Lower leg skin (tissue), 3 donors: ENCODE results near the gene FAM229A.

ENCODE experiments used
- CTCF ChIP-seq, 3 donors: fragments of 450-650 bp; IDR thresholded peaks; one replicate each; pipeline ENCODE4 v1.5.1; 2016; ENCODE audit warnings: antibody characterized with exemption in 3 of 3, mild to moderate bottlenecking in 3 of 3, moderate library complexity in 2 of 3
- POLR2A ChIP-seq, 2 donors: fragments of 450-650 bp; IDR thresholded peaks; one replicate each; pipeline ENCODE4 v1.6.1; 2016 to 2017; ENCODE audit warnings: antibody characterized with exemption in 2 of 2, mild to moderate bottlenecking in 1 of 2, moderate library complexity in 1 of 2

- TF ChIP-seq CTCF (IDR thresholded peaks at IDR 0.05) (no peak), POLR2A (IDR thresholded peaks at IDR 0.05) (no peak)
Measured at GRCh38 chr1:32362474-32363313, at the start of gene FAM229A, which contains the start of gene TSSK3.
